NCI-H524 (cell line): ENCODE data around the gene UQCC5.
"Not testable (repeated sequence)": the region's sequence is repeated elsewhere in the genome, so short reads cannot be mapped to it uniquely, and the experiment has no call there.

Experiments used
- DNase-seq, 2 experiments: peaks; one replicate each; lab custom pipeline; 2025; lab: John Stamatoyannopoulos, UW

The UQCC5 gene

DNA sequence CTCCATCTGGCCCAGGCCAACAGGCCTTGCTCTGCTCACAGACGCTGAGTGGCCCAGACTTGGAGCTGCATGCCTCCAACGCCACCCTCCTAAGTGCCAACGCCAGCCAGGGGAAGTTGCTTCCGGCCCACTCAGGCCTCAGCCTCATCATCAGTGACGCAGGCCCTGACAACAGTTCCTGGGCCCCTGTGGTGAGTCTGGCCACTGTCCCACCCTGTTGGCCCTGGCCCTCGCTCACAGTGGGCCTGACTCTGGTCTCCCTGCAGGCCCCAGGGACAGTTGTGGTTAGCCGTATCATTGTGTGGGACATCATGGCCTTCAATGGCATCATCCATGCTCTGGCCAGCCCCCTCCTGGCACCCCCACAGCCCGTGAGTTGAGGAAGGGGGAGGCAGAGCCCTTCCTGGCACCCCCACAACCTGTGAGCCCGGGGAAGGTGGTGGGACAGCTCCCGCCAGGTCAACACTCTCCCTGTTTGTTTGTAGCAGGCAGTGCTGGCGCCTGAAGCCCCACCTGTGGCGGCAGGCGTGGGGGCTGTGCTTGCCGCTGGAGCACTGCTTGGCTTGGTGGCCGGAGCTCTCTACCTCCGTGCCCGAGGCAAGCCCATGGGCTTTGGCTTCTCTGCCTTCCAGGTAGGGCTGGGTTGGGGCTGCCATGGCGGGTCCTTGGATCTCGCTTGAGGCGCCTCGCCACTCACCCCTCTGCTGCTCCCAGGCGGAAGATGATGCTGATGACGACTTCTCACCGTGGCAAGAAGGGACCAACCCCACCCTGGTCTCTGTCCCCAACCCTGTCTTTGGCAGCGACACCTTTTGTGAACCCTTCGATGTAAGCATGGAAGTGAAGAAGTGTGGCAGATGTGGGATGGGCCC lies 12.8 kb upstream of the UQCC5 start:
- DNase-seq, result no peak

DNA sequence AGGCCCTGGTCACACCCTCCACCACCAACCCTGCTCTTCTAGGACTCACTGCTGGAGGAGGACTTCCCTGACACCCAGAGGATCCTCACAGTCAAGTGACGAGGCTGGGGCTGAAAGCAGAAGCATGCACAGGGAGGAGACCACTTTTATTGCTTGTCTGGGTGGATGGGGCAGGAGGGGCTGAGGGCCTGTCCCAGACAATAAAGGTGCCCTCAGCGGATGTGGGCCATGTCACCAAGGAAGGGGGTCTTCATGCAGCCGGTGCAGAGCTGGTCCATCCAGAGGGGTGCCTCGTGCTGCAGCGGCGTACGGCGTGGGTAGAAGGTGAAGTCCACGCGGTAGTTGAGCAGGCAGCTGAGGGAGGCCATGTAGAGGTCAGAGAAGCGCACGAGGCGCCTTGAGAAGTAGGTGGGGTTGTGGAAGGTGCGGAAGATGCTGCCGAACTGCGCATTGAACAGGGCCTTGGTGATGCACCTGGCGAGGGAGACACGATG lies 12.1 kb upstream of the UQCC5 start:
- DNase-seq, result no peak

DNA sequence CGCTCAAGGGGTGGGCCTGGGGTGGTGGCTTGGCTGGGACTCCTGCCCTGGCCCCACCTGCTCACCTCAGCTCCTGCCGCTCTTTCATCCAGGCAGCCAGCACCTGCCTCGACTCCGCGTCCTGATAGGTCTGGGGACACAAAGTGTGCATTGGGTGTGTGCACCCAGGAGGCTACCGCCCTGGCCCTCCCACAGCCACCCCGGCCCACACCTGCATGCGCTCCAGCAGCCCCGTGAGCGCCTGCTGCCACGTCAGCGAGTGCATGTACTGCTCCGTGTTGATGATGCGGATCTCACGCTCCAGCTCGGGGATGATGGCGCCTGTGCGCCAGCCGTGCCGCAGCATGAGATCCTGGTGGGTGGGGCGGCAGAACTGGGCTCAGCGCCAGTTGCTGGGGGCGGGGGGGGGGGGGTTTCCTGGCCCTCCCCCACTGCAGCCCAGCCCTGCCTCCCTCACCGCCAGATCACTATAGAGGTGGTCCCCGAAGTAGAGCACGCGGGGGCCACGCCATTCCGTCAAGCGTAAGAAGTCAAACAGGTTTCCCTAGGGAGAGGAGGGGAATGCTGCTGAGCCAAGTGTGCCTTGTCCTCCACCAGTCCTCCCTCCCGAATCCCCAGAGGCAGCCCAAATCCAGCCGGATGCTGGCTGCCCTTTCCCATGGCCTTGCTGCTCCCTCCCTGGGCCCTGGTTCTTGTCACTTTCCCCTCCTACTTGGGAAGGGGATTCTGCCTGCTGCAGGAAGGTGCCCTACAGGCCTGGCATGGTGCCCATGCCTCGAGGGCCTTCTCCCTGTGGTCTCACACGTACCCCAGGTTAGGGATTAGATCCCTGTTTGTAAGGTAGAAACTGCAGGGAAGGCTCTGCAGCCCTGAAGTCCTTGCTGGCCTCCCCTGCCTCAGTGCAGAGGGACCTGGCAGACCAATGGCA lies 11.4 kb upstream of the UQCC5 start:
- DNase-seq, result no peak

DNA sequence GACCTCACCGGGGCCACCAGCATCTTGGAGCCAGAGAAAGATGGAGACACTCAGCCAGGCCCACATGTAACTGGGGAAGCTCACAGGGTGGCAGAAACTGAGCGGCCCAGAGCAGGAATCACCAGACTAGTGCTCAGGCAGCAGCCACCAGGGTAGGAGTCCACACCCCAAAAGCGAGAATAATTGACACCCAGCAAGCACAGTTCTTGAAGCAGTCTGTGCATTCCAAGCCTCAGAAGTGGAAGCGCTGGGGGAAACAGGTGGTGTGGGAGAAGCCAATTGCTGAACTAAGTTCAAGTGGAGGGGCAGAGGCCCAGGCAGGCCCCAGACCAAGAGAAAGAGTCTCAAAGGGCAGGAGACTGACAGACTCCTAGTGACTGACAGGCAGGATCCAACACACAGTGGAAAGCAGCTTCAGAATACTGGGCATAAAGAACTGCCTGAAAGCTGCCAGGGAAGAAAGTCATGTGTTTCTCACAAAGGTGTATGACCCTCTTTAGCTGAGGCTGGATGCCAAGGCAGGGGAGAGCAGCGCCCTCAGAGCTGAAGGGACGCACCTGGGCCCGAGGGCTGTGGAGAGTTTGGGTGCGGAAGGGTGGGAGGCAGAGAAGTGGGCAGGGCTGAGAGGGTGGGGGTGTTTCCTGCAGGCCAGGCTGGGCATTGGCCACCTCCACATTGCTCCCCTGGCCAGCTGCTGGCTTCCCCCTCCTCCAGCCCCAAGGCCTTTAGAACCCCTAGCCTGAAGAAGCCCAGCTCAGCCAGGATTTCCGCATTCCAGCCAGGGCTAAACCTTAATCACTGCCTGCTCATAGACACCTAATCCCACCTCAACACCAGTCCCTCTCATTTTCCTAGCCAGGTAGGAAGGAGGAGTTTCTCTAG lies 10.5 kb upstream of the UQCC5 start:
- DNase-seq, result no peak

DNA sequence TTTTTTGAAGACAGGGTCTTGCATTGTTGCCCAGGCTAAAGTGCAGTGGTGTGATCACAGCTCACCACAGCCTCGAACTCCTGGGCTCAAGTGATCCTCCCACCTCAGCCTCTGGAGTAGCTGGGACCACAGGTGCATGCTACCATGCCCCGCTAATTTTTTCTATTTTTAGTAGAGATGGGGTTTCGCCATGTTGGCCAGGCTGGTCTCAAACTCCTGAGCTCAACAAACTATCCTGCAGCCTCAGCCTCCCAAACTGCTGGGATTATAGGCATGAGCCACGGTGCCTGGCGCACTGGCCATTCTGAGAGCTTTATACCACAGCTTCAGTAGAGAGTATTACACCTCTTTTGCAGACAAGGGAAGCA lies 9.8 kb upstream of the UQCC5 start:
- DNase-seq, result not testable (repeated sequence)

DNA sequence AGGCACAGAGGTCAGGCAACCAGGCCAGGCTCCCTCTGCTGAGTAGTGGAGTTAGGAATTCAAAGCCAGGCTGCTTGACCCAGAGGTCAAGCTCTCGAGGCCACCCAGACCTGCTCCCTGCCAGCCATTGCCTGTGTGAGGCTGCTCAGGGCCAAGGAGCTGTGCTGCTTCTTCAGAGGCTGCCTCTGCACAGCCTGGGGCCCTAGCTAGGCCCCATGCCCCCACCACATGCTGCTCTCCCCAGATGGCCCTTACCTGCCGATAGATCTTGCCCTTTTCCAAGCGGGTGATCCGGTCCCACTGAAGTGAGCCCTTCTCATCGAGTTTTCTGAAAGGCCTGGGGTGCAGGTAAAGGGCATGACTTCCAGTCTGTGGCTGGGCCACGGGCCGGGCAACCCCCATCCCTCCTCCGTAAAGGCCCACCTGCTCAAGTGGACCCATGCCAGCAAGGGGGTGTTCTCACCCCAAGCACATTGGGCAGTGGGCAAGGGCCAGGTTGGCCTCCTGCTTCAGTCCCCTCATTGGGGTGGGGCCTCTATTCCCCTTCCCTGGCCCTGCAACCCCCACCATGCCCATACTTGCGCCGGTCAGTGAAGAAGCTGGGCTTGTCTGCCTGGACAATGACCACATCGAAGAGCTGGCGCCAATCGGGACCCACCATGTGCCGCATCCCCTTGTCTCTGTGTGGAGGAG lies 9.2 kb upstream of the UQCC5 start:
- no peak for DNase-seq

DNA sequence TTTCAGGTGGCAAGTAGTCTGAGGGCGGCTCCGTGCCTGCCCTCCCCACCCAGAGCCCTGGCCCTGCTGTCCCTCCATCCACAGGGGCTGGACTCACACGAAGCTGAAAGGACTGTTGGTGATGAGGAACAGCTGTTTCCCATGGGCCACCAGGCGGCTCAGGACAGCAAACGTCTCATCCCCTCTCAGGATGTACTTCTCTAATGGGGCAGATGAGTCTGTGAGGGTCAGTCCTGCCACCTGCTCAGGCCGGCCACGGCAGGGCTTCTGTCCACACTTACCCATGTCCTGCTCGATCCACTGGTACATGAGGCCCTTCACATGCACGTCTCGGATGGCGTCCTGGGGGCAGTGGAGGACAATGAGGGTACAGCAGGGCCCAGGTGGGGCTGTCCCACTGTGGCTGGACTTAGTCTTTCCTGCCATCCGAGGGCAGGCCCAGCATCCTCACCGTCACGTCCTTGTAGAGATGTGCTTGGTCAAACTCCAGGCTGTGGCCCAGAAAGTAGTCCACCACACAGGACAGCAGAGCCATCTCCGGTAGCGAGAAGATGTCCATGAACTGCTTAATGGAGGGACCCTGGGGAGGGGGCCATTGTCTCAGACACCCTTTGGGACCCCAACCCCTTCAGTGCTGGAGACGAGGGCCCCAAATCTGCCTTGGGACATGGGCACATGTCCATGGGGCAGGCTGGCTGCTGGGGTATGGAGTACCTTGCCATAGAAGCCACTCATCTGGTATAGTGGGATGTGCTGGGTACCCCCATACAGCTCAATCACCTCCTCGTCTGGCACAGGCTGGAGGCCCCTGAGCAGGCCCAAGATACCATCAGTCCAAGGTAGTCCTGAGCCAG lies 8.4 kb upstream of the UQCC5 start:
- no peak for DNase-seq

DNA sequence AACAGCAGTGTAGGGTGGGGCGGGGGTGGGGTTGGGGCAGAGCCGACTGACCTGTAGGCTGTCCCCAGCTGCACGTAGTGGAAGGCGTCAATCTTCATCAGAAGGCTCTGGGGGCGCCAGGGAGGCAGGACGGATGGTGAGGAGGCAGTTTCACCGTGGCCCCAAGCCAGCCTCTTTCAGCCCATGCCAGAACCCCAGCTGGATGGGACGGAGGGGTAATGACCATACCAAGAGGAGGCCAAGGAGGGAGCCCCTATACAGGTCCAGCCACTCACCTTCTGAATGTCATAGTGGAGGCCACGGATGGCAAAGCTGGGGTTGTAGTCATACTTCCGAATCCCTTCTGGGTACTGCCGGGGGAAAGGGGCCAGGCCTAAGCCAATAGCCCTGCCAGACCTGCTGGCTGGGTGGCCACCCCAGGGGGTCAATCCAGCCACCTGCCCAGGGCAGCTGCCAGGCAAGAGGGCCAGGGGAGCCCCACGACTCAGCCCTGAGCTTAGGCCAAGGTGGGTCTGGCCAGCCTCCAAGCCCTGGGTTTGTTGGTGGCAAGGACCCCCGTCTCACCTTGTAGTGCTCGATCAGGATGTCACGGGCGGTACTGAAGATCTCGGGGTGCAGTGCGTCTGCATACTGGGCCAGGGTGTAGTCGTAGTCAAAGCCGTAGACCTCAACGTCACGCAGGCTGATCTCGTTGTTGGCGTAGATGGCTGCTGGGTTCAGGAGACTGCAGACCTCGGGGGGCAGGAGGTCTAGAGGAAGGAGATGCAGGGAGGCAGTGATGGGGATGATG lies 7.6 kb upstream of the UQCC5 start:
- DNase-seq, result no peak

DNA sequence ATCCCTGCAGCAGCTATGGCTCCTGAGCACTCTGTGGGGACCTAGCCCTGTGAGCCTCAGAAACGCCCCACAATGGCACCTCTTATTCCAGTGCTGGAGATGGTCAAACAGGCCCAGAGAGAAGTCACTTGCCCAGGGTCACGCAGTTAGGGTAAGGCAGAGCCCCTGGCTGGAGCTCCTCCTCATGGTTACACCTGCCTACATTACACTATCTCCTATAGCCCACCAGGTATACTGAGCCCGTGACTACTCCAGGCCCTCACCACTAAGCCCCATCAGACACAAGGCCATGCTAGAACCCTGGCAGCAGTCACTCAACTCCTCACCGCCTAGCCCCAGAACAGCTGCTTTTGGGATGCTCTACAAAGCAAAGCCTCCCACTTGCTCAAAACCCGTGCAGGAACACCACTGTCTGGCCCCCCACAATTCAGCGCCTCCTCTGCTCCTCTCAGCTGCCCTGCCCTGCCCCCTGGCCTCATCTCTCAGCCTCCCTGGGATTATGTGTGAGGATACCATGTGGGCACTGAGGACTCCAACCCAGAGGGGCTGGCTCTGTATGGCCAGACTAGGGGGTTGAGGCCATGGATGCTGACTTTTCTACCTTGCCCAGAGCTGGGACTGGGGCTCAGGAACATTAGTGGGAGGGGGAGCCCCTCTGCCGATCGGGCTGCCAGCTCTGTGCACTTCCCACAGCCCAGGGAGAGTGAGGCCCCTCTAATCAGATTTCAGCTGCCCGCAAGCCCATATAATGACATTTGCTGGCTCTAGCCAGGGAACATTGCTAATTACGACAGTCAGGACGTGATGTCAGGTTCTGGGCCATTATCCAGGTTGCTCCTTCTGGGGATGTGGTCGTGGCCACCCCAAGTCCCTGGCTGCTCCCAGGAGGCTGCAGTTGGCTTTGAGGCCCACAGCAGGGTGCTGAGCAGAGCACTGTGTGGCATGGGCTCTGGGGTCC lies 6.8 kb upstream of the UQCC5 start:
- DNase-seq, result no peak

DNA sequence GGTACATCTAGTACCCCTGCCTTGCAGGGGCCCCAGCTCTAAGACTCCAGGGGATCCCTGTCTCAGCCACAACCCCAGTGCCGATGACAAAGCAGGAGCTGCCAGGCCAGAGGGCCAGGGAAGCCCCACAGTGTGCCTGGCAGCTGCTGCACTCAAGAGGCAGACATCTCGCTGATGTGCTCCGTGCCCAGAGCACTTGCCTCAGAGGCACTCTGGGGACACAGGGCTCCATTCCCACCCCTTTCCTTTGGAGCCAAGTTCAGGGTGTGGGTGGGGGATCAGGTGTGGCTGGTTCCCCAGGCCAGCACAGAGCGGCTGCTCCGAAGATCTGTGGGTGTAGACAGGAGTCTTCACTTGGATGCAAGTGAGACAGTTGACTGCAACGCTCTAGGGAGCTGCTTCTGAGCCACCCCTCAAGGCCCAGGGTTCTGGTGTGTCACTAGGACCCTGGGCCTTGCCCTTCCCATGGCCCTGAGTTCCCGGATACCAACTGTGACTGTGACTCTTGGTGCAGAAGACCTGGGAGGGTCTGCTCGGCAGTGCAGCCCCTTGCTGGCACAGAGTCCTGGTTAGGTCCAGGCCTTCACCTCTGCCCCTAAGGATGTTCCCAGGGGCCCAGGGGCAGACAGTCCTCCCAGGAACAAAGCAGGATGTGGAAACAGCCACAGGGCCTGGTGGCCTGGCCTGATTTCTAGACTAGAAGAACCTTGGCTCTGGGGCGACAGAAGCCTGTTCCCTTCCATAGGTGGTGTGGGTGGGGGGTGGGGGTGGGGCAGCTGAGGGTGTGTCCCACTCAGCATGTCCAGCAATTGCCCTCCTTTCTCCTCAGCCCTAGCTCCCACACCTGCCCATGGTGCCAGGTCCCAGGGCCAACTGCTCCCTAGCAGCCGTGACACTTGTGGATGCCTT lies 5.2 kb upstream of the UQCC5 start:
- no peak for DNase-seq

DNA sequence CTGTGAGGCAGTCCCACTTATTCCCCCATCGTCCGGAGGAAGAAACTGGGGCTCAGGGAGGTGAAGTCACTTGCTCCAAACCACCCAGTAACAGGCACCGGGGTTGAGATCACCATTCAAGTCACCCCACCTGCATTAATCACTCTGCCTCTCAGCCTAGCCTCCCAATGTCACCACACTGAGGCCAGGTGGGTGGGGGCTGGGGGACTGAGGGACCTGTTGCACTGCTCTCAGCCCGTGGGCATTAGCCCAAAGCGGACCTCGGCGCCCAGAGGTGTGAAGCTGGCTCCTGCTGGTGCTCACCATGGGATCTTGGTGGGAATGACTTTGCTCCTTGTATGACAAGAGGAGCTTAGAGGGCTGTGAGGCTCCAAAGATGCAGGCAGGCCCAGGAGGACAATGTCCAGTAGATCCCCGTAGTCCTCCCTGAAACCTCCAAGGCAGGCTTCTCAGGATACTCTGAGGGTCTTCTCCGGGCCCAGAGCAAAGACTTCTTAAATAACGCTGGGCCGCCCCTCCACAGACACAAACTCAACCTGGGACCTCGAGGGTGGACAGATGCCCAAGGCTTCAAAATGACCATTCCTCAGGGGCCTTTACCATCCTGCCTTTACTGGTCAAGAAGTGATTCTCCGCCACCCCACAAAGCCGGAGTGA lies 4.4 kb upstream of the UQCC5 start:
- no peak for DNase-seq

DNA sequence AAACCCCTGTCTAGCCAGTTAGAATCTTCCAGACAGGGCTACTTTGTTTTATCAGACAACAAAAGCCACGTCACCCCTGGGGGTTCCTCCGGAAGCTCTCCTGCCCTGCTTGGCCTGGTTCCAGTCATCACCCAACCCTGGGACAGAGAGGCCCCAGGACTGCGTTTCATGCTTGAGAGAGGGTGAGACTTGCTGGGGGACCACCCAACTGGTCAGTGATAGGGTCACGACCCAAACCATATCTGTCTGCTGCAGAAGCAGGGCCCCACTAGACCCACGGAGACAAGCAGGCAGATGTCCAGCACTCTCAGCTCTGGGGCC lies 3.9 kb upstream of the UQCC5 start:
- no peak for DNase-seq

DNA sequence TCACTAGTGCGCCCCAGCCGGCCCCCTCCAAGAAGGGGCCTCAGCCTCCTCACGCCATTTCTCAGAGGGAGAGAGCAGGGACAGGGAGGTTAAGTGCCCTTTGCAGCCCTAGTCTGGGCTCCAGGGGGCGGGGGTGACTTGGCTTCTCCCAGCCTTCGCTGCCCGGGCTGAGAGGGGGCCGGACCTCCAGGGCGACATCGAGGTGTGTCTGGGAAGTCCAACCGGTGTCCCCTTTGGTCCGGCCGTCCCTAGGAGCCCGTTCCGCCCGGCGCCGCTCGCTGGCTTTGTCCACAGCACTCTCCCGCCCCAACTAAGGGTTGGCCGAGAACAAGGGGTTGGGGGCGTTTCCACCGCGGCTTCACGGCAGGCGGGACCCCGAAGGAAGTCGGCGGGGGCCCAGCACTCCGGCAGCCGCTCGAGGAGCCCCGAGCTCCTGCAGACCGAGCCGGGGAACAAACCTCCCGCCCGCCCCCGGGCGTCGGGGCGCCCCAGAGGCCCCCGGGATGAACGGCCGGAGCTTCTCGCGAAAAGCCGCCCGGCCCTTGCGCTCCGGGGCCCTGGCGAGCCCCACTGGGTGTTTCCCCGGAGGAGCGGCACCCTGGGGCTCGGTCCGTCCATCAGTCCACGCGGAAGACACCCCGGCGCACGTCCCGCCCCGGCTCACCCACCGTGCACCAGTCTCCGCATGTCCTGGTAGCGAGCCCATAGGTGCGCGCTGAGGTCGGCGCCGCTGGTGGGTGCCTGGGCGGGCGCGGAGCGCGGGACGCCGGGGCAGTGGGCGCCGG lies 3.4 kb upstream of the UQCC5 start:
- peak in 1 of 2 experiments; percentile 6 for DNase-seq

DNA sequence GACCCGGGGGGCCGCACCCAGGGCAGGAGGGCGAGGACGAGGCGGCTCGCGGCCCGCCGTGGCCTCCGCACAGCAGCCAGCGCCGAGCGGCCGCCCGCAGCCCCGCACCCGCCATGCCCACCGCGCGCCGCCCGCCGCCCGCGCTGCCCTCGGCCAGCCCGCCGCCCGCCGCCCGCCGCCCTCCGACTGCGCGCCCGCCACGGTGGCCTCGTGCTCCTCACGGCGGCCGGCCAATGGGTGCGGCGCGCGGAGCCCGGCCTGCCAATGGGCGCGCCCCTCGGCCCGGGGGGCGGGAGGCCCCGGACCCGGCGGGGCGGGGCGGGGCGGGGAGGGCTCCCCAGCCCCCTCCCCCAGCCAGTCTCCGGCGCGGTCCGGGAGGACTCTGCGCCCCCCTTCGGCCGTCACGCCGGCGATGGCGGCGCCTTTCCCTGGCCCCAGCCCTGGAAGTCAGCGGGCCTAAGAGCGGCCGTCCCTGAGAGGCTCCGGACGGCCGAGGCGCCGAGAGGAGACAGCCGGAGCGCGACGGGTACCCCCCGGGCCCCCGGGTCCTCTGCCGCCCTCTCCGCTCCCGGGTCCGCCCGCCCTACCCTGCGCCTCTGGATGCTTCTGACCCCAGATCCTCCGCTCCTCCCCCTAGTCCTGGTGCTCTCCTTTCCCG lies 2.7 kb upstream of the UQCC5 start, which contains the start of gene NT5DC2:
Gene NT5DC2 (minus strand): TSS at position 235 of the 658 bp plus-strand sequence. CDS start 120 bp downstream, at position 115.
- DNase-seq, result peak; percentile 20 to 85
